Peyer's patch (tissue), 4 donors: ENCODE data around the gene STK32B.

Experiments
- POLR2A ChIP-seq, 2 donors: fragments of 450-650 bp; IDR thresholded peaks; one replicate each; pipeline ENCODE4 v1.5.1; 2017; ENCODE audit warnings: antibody characterized with exemption in 2 of 2, mild to moderate bottlenecking in 2 of 2, moderate library complexity in 2 of 2
- TF ChIP-seq, protein P1 (sequence below), 6 experiments: fragments of 450-650 bp in 4 of 6; fragments of 200-600 bp in 2 of 6; sonication (generic) in 1 of 6; IDR thresholded peaks; one replicate each; pipeline ENCODE4 v1.5.1; 2017 to 2019; ENCODE audit warnings: antibody characterized with exemption in 6 of 6, mild to moderate bottlenecking in 3 of 6, moderate library complexity in 1 of 6

- TF ChIP-seq, protein P1, sequence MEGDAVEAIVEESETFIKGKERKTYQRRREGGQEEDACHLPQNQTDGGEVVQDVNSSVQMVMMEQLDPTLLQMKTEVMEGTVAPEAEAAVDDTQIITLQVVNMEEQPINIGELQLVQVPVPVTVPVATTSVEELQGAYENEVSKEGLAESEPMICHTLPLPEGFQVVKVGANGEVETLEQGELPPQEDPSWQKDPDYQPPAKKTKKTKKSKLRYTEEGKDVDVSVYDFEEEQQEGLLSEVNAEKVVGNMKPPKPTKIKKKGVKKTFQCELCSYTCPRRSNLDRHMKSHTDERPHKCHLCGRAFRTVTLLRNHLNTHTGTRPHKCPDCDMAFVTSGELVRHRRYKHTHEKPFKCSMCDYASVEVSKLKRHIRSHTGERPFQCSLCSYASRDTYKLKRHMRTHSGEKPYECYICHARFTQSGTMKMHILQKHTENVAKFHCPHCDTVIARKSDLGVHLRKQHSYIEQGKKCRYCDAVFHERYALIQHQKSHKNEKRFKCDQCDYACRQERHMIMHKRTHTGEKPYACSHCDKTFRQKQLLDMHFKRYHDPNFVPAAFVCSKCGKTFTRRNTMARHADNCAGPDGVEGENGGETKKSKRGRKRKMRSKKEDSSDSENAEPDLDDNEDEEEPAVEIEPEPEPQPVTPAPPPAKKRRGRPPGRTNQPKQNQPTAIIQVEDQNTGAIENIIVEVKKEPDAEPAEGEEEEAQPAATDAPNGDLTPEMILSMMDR (IDR thresholded peaks at IDR 0.05): no peak
- no peak for TF ChIP-seq POLR2A (IDR thresholded peaks at IDR 0.05)
Measured at GRCh38 chr4:5157791-5158770, 106.8 kb downstream of the STK32B start.
